Heart right ventricle (tissue), 16 donors: Measurements from ENCODE around the gene TCERG1L. TPM values are rescaled to one million over a fixed set of nuclear protein-coding genes. Genes with fewer than 3 reads are reported as not detected.

Source experiments
- ATAC-seq, 8 donors: fragments of 200-7000 bp; cut with Tn5 transposase; one replicate each; pipeline ENCODE4 v1.9.1; 2020; ENCODE audit warnings: mild to moderate bottlenecking in 8 of 8, moderate library complexity in 8 of 8, moderate number of reproducible peaks in 1 of 8
- DNase-seq, 2 donors: peaks; one replicate each; pipeline ENCODE4 v3.0.0-alpha.2; 2020
- H3K27ac ChIP-seq, 10 donors: fragments of 200-600 bp; sonication (generic) in 2 of 10; one replicate each; pipeline versions ENCODE4 v1.5.0 to v1.8.0; 2020 to 2022; ENCODE audit warnings: mild to moderate bottlenecking in 3 of 10
- H3K27me3 ChIP-seq, 7 donors: fragments of 200-600 bp; one replicate each; pipeline ENCODE4 v1.8.0; 2021 to 2022; ENCODE audit warnings: mild to moderate bottlenecking in 2 of 7
- H3K36me3 ChIP-seq, 9 donors: fragments of 200-600 bp; sonication (generic) in 1 of 9; one replicate each; pipeline versions ENCODE4 v1.5.0 to v1.8.0; 2020 to 2022; ENCODE audit warnings: mild to moderate bottlenecking in 2 of 9
- H3K4me1 ChIP-seq, 9 donors: fragments of 200-600 bp; sonication (generic) in 1 of 9; one replicate each; pipeline versions ENCODE4 v1.5.0 to v1.8.0; 2020 to 2022; ENCODE audit warnings: mild to moderate bottlenecking in 4 of 9
- H3K4me3 ChIP-seq, 10 donors: fragments of 200-600 bp; sonication (generic) in 2 of 10; one replicate each; pipeline versions ENCODE4 v1.5.0 to v1.8.0; 2020 to 2022; ENCODE audit warnings: mild to moderate bottlenecking in 7 of 10, moderate library complexity in 2 of 10
- H3K9me3 ChIP-seq, 11 donors: fragments of 200-600 bp in 10 of 11; sonication (generic) in 2 of 11; one replicate each; pipeline versions ENCODE4 v1.5.0 to v1.8.0; 2013 to 2022; ENCODE audit warnings: mild to moderate bottlenecking in 2 of 11, control low read depth in 1 of 11, moderate library complexity in 1 of 11
- WGBS, 2 donors: extraction: QIAGEN DNeasy Blood & Tissue Kit; methylation state at CpG; one replicate each; pipeline ENCODE4 v1.1.7; 2013; ENCODE audit warnings: inconsistent platforms in 1 of 2; 5-methylcytosine and 5-hydroxymethylcytosine counted together
- intact Hi-C, 10 donors: fragments of 100-400 bp; cut with DNase I; formaldehyde crosslinking; loops; one replicate each; pipeline versions ENCODE4 v1.11.1 to v1.14.2; 2022
- polyA plus RNA-seq, 2 donors: library from polyadenylated mRNA; stranded (reverse); fragments of 200-250 nt; gene quantifications; one replicate each; pipeline ENCODE4 v1.2.3, GENCODE V29; 2013
- total RNA-seq, 10 donors: library from RNA; stranded (reverse); fragmentation: NEBNext Ultra II Directional in 3 of 10; extraction: Animal tissue kit (Norgen Biotek cat#: 25700) in 3 of 10; gene quantifications; one replicate each; pipeline versions ENCODE4 v1.2.1 to v1.2.4, GENCODE V29; 2021 to 2023
- TF ChIP-seq, protein P1 (sequence below), 9 donors: fragments of 200-600 bp; sonication (generic) in 2 of 9; IDR thresholded peaks; one replicate each; pipeline versions ENCODE4 v1.5.0 to v1.8.0; 2021 to 2022; ENCODE audit warnings: antibody characterized with exemption in 9 of 9, mild to moderate bottlenecking in 5 of 9, moderate library complexity in 1 of 9
- donor health status: Arrhythmogenic right ventricular cardiomyopathy.
- donor health status: ischemic (EF 13 %, LVEDD 7.1; RV severe dilation, severe dysfunction).
- donor health status: healthy with polysubstance abuse.
- donor health status: DM: no; HTN: yes; CAD: no.
- donor health status: DM: no; HTN: no; CAD: no.
- donor health status: ischemic (EF 25% LVEDD 6.9; RV normal size, moderate dysfunction).
- donor health status: ischemic (EF 25% LVEDD 5.7; RV mildly dilated, moderate dysfunction).
- donor health status: healthy.
- donor health status: DM: yes; HTN: yes; CAD: no.
- donor health status: Ischemic cardiomyopathy.
- donor health status: ischemic (EF 35%, LVEDD 5.7; RV mildly dilated, moderate dysfunction).
- donor health status: nonischemic (EF 11% LVEDD 7.7; RV severe dilation, severe dysfunction).
- donor health status: DM: yes; HTN: yes; CAD: no.
- donor health status: PGD.
- donor health status: ischemic (EF 29% LVEDD 5.4; RV normal size, mild dysfunction).
- donor health status: nonischemic (EF 23%, LVEDD 6.1; RV moderate dilation, normal function).

The TCERG1L gene
- total and polyA plus RNA-seq, 12 donors = 0.09 TPM; not detected in 10

DNA sequence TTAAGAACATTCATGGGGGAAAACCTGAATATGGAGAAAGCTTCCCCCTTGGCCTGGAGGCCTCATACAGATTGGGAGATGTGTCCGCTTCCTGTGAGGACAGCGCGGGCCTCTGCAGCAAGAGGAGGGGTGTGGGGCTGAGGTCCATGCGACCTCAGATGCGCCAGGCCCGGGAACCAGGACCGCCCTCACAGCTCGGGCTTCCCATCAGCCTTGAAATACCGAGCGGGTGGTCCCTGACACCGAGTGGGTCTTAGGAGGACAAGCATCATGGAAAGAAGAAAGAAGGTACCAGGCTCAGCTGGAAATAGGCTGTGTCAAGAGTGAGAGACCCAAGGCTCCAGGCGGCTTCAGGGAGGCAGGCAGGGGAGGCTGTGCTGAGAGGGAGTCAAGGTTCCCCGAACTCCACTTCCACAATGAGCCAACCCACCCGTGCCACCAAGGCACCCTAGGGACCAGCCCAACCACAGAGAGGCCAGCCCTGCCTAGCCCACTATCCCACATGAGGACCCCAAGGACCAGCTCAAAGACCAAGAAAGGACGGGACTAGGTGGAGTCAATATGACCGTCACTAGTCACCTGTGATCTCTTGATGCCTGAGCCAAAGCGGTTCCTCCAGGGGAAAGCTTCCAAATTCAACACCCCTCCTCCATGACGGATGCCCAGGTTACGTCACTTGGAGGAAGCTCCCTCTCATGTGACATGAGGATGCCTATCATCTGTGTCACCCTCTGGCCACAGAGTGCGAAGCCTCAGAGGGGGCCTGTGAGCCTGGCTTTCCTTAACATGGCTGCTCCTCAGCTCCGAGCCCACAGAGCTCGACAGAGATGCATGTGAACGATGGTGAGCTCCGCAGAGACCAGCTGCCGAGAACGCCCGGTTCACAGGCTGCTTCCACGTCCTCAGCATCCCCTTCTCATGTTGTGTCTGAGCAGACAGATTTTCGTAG, 103.7 kb downstream of the TCERG1L start:
- WGBS, 2 donors = 87 to 89% methylated on average over 29 of the region's 29 CpGs
- no peak for DNase-seq
- no peaks in the 10 kb centered on the region for H3K4me1 ChIP-seq
- H3K27ac ChIP-seq = no peak overlapping the region
- no peak for ATAC-seq
- TF ChIP-seq, protein P1, sequence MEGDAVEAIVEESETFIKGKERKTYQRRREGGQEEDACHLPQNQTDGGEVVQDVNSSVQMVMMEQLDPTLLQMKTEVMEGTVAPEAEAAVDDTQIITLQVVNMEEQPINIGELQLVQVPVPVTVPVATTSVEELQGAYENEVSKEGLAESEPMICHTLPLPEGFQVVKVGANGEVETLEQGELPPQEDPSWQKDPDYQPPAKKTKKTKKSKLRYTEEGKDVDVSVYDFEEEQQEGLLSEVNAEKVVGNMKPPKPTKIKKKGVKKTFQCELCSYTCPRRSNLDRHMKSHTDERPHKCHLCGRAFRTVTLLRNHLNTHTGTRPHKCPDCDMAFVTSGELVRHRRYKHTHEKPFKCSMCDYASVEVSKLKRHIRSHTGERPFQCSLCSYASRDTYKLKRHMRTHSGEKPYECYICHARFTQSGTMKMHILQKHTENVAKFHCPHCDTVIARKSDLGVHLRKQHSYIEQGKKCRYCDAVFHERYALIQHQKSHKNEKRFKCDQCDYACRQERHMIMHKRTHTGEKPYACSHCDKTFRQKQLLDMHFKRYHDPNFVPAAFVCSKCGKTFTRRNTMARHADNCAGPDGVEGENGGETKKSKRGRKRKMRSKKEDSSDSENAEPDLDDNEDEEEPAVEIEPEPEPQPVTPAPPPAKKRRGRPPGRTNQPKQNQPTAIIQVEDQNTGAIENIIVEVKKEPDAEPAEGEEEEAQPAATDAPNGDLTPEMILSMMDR (IDR thresholded peaks at IDR 0.05) = no peak
- no peaks in the 10 kb centered on the region for H3K36me3 ChIP-seq
- H3K4me3 ChIP-seq = no peak overlapping the region
- H3K27me3 ChIP-seq = peaks cover 0 to 25% (median 12%) of the 10 kb centered on the region in 7 donors
- no peaks in the 10 kb centered on the region for H3K9me3 ChIP-seq
- intact Hi-C loops = no loop called here

DNA sequence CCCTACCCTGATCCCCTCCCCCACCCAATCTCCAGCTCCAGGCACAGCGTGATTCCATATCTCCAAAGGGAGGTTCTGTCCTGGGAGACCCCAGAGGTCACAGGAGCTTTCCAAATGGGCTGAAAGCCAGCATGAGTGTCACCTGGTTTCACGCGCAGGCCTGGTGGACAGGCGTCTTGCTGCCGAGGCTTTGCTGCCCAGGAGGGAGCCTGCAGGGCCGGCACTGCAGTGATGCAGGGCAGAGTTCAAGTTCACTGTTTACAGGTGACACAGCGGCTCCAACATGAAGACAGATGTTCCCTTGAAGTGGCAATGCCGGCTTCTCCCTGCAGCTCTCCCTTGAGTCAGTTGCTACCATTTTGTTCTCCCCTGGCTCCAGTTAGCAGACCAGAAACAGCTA, 104.3 kb downstream of the TCERG1L start:
- Histone ChIP-seq H3K36me3 (no peaks in the 10 kb centered on the region), H3K4me3 (no peak overlapping the region), H3K27ac (no peak overlapping the region), H3K9me3 (no peaks in the 10 kb centered on the region), H3K4me1 (no peaks in the 10 kb centered on the region), H3K27me3 (peaks cover 0 to 25% (median 12%) of the 10 kb centered on the region in 7 donors)
- 54 to 67% methylated on average over 8 of the region's 8 CpGs for WGBS, 2 donors
- ATAC-seq (no peak), DNase-seq (no peak)
- intact Hi-C loops = no loop called here
- TF ChIP-seq, protein P1 (IDR thresholded peaks at IDR 0.05) = no peak

DNA sequence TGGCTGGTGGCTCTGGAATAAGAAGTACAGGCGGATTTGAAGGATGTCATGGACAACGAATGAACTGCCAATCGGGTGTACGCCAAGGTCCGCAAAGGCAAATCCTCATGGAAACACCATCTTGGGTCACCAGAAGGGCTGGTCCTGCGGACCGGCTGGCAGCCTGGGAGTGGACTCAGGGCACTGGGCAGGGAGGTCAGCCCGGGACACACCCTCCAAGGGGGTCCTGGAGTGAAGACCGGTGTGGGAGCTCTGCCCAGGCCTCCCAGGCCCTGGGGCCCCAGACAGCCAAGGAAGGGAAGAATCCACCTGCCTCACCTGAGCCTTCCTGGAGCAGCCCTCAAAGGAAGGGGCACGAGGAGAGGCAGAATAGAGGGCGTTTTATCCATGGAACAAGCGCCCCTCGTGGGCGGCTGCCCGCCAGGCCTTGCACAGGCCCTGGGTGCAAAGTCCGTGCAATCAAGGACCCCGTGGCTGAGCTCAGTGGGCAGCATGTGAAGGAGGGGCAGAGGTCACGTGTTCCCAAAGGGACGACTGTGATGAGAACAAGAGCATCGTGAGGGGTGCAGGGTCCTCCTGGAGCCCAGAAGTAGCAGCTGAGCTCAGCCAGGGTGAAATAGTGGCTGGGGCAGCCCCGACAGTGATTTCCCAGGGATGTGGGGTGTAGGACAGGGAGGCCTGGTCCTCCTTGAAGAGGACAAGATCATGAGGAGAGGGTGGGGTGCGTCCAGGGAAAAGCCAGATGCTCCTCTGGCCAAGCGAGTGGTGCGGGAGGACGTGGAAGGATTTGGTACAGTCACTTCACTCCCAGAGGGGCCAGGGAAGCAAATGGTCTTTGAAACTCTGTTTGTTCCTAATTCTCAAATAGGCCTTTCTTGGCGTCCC, 105.2 kb downstream of the TCERG1L start:
- Histone ChIP-seq H3K27ac (no peak overlapping the region), H3K4me3 (no peak overlapping the region), H3K9me3 (no peaks in the 10 kb centered on the region), H3K27me3 (peaks cover 0 to 25% (median 12%) of the 10 kb centered on the region in 7 donors), H3K4me1 (no peaks in the 10 kb centered on the region), H3K36me3 (no peaks in the 10 kb centered on the region)
- ATAC-seq (no peak), DNase-seq (no peak)
- TF ChIP-seq, protein P1 (IDR thresholded peaks at IDR 0.05) = no peak
- WGBS, 2 donors = 77 to 78% methylated on average over 26 of the region's 26 CpGs
- intact Hi-C loops = no loop called here

DNA sequence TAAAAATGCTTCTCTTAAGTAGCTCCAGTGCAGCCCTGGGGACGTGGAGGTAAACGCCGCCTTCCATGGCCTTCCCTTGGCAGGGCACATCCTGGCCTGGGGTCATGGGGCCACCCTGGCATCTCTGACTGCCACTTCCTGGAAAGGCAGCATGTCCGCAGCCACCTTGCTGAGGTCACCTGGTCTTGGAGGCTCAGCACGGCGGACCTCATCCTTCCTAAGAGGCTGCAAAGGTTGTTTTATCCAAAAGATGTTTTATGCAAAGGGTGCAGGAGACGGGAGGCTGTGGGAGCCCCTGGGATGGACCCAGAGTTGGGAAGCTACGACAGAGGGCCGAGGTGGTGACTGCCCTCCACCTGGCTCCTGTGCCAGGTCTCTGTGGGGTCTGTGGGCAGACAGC, 106.0 kb downstream of the TCERG1L start:
- Histone ChIP-seq H3K27me3 (peaks cover 0 to 21% (median 12%) of the 10 kb centered on the region in 7 donors), H3K36me3 (no peaks in the 10 kb centered on the region), H3K4me1 (no peaks in the 10 kb centered on the region), H3K9me3 (no peaks in the 10 kb centered on the region), H3K4me3 (no peak overlapping the region), H3K27ac (no peak overlapping the region)
- ATAC-seq (no peak), DNase-seq (no peak)
- intact Hi-C loops = no loop called here
- 85 to 88% methylated on average over 9 of the region's 9 CpGs for WGBS, 2 donors
- TF ChIP-seq, protein P1 (IDR thresholded peaks at IDR 0.05) = no peak
